ENCODE results near the gene WDR20.
"Not testable (repeated sequence)": the region's sequence is repeated elsewhere in the genome, so short reads cannot be mapped to it uniquely, and the experiment has no call there.

The WDR20 gene

GRCh38 chr14:102170061-102170460, 30.4 kb downstream of the WDR20 start:
- DNase-seq (ENCODE audit: low read depth in 2 of 2), result no peak

GRCh38 chr14:102171173-102172020, 31.7 kb downstream of the WDR20 start:
- DNase-seq (ENCODE audit: low read depth in 2 of 2), result no peak

- not testable (repeated sequence) for DNase-seq (ENCODE audit: low read depth in 2 of 2)
Observed at GRCh38 chr14:102172021-102172272, 32.2 kb downstream of the WDR20 start.

- not testable (repeated sequence) for DNase-seq (ENCODE audit: low read depth in 2 of 2)
Observed at GRCh38 chr14:102172721-102173120, 33.0 kb downstream of the WDR20 start.

GRCh38 chr14:102177161-102177560, 37.5 kb downstream of the WDR20 start:
- DNase-seq (ENCODE audit: low read depth in 2 of 2), result no peak

GRCh38 chr14:102178806-102179205, 39.1 kb downstream of the WDR20 start:
- DNase-seq (ENCODE audit: low read depth in 2 of 2), result no peak

GRCh38 chr14:102180248-102180998, 40.7 kb downstream of the WDR20 start:
- no peak for DNase-seq (ENCODE audit: low read depth in 2 of 2)

GRCh38 chr14:102181187-102181586, 41.5 kb downstream of the WDR20 start:
- no peak for DNase-seq (ENCODE audit: low read depth in 2 of 2)

GRCh38 chr14:102182190-102182589, 42.5 kb downstream of the WDR20 start:
- DNase-seq (ENCODE audit: low read depth in 2 of 2), result peak; percentile 53 to 65

- DNase-seq (ENCODE audit: low read depth in 2 of 2), result peak in 1 of 2 experiments; percentile 11
Observed at GRCh38 chr14:102182936-102183619, 43.4 kb downstream of the WDR20 start.

- DNase-seq (ENCODE audit: low read depth in 2 of 2), result no peak
Observed at GRCh38 chr14:102183886-102184285, 44.2 kb downstream of the WDR20 start.

GRCh38 chr14:102184316-102185035, 44.8 kb downstream of the WDR20 start:
- DNase-seq (ENCODE audit: low read depth in 2 of 2), result no peak

- no peak for DNase-seq (ENCODE audit: low read depth in 2 of 2)
Observed at GRCh38 chr14:102185360-102185759, 45.7 kb downstream of the WDR20 start.

- DNase-seq (ENCODE audit: low read depth in 2 of 2), result peak; percentile 59 to 68
Observed at GRCh38 chr14:102187044-102187443, 47.3 kb downstream of the WDR20 start.

- no peak for DNase-seq (ENCODE audit: low read depth in 2 of 2)
Observed at GRCh38 chr14:102187568-102188001, 47.9 kb downstream of the WDR20 start.

- no peak for DNase-seq (ENCODE audit: low read depth in 2 of 2)
Observed at GRCh38 chr14:102188187-102188586, 48.5 kb downstream of the WDR20 start.

- no peak for DNase-seq (ENCODE audit: low read depth in 2 of 2)
Observed at GRCh38 chr14:102189874-102190273, 50.2 kb downstream of the WDR20 start.

- DNase-seq (ENCODE audit: low read depth in 2 of 2), result no peak
Observed at GRCh38 chr14:102192840-102193502, 53.3 kb downstream of the WDR20 start.

- DNase-seq (ENCODE audit: low read depth in 2 of 2), result no peak
Observed at GRCh38 chr14:102194856-102195255, 55.2 kb downstream of the WDR20 start.

GRCh38 chr14:102195446-102195845, 55.7 kb downstream of the WDR20 start:
- DNase-seq (ENCODE audit: low read depth in 2 of 2), result no peak

Measured in fibroblast of skin of left quadriceps (primary cell).